GM19468 (cell line): ENCODE measurements around the gene TMEM235.

ENCODE experiments used
- ATAC-seq: cut with Tn5 transposase; IDR thresholded peaks from one replicate; pipeline ENCODE4 v1.9.1; 2021; ENCODE audit warnings: mild to moderate bottlenecking, moderate library complexity, moderate number of reproducible peaks; ENCODE audit not compliant: unreplicated experiment; ENCODE audit errors: extremely low read depth

The TMEM235 gene

GRCh38 chr17:78230996-78231935, at the start of gene TMEM235:
Gene TMEM235, plus strand, starts transcription at chr17:78231631. Its CDS starts 393 bp downstream, at chr17:78232024.
- no peak for ATAC-seq

- ATAC-seq: no peak
Observed at GRCh38 chr17:78182504-78182903, 48.9 kb upstream of the TMEM235 start.

DNA sequence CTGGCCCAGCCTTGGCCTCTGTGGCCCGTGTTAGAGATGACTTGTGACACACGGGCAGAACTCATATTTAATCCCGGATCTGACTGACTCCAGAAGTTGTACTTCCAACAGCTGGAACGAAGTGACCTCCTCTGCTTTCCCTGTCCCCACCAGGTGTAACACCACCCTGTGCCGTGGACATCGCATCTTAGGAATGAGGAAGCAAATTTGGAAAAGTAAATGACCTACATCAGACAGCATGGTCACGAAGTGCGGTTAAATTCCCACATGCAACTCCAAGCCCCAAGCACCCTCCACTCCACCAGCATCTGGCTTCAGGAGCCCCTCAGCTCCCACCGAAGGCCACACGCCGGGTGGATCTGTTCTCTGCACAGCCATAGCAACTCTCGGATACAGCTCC, 47.5 kb upstream of the TMEM235 start:
- ATAC-seq: no peak

- no peak for ATAC-seq
Observed at GRCh38 chr17:78184351-78184750, 47.1 kb upstream of the TMEM235 start.

DNA sequence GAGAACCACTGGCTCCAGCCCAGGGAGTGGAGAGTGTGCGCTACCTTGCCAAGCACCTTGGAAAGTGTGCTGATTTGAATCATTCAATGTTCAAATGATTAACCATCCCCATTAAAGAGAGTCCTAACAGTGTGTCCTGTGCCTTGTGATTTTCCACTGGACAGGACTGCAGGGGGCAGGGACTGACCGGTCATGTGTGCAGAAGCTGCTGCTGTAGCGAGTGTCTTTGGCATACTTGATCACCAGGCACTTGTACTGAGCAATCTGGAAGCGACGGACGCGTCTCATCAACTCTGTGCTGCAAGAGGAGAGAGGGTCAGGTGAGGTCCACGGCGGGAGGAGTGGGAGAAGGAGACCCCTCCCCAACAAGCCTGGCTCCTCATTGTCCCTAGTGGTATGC, 46.6 kb upstream of the TMEM235 start:
- ATAC-seq: no peak

DNA sequence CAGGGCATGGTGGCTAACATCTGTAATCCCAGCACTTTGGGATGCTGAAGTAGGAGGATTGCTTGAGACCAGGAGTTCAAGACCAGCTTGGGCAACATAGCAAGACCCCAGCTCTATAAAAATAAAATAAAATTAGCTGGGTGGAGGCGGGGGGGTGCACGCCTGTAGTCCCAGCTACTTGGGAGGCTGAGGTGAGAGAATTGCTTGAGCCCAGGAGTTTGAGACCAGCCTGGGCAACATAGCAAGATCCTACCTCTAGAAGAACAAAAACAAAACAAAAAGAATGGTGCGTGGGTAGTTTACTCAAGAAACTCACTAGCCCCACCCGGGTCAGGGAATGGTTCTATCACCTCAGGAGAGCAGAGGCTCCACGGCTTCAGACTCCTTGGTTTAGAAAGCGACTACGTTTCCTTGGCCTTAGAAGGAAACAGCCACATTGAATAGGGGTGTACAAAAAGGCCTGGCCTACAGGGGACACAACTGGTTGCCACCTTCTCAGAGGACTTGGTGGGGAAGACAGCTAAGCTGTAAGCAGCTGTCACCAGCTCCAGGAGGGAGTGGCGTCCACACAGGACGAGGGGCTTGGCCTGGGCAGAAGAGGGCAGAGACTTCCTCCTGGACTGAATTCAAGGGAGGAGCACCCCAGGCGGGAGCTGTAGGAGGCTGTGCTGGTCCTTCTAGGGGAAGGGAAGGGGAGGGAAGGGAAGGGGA, 45.3 kb upstream of the TMEM235 start:
- no peak for ATAC-seq

DNA sequence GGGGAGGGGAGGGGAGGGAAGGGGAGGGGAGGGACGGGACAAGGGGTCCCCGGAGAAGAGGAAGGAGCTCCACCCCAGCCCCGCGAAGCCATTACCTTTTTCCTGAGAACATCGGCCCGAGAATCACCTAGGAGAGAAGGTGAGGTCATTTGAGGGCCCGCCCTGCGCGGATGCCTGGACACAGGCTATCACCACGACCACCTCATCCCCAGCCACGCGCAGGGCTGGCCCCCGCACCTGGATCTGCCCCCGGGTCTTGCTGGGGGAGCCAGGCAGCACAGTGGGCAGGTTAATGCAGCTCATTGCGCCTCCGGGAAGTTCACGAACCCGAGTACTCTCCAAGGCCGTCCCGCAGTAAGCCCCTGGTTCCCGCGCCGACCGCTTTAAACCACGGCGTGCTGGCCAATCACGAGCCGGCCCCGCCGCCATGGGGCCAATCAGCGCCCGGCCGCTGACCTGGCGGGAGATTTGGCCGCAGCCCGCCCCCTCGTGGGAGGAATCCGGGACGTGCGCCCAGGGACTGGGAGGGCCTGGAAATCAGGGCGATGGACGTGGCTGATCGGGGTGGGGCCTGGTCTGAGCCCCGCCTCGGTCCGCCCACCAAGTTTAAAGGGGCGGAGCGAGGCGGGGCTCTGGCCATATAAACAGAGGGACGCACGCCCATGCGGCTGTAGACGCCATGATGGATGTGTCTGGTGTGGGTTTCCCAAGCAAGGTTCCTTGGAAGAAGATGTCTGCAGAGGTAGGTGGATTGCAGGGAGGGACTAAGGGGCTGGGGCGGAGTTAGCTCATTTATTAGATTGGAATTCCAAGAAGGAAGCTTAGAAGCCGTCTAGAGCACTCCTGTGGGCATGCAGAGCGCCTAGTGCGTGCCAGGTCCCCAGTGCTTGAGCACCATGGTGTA, 44.5 kb upstream of the TMEM235 start, which contains the start of the genes AFMID and TK1:
TSS of gene AFMID (plus strand) at position 671 of the 904 bp plus-strand sequence. CDS start at position 680, 9 bp downstream.
TSS of gene TK1 (minus strand) at position 361 of the 904 bp plus-strand sequence. CDS start at position 303, 58 bp downstream.
- ATAC-seq: peak; percentile 85

DNA sequence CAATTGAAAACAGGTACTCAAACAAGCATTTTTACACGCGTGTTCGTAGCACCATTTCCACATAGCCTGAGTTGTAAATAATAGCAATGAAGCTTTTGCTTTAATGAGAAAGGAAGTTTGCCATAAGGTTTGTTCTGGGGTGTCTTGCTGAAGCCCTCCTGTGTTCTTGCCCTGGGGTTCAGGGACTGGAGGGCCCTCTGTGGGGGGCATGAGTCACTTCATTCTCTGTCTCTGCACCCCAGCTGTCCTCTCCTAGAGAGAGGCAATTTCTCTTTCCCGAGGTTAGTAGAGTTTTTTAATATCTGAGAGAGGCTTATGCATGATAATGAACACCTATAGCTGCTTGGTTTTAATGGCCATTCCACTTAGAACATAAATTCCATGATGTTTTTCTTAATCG, 34.7 kb upstream of the TMEM235 start:
- no peak for ATAC-seq

- ATAC-seq: no peak
Observed at GRCh38 chr17:78197147-78197832, 34.1 kb upstream of the TMEM235 start.

GRCh38 chr17:78200451-78200850, 31.0 kb upstream of the TMEM235 start:
- no peak for ATAC-seq

- ATAC-seq: no peak
Observed at GRCh38 chr17:78202666-78203065, 28.8 kb upstream of the TMEM235 start.

DNA sequence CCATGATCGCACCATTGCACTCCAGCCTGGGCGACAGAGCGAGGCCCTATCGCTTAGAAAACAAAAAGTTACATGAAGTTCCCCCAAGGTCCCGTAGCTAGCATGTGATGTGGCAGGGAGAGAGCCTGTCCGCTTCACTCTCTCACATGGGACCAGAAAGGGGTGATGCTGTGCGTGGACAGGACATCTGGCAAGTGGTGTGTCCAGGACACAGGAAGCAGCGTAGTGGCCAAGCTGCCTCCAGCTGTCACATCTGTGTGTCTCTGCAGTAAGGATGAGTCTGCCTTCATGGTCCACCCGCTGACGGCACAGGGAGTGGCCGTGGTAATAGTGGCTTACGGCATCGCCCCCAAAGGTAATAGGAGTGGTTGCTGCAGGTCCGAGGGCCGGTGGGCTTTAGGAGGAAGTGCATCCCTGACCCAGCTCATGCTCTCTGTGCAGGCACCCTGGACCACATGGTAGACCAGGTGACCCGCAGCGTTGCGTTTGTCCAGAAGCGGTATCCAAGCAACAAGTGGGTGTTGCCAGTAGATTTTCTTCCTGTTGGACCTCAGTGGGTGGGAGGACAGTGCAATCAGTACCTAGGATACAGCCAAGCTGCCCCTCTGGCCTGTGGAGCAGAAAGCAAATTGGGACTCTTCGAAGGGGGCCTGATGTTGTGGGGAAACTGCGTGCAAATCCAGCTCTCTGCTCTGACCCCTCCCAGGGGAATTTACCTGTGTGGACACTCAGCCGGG, 26.9 kb upstream of the TMEM235 start:
- no peak for ATAC-seq

DNA sequence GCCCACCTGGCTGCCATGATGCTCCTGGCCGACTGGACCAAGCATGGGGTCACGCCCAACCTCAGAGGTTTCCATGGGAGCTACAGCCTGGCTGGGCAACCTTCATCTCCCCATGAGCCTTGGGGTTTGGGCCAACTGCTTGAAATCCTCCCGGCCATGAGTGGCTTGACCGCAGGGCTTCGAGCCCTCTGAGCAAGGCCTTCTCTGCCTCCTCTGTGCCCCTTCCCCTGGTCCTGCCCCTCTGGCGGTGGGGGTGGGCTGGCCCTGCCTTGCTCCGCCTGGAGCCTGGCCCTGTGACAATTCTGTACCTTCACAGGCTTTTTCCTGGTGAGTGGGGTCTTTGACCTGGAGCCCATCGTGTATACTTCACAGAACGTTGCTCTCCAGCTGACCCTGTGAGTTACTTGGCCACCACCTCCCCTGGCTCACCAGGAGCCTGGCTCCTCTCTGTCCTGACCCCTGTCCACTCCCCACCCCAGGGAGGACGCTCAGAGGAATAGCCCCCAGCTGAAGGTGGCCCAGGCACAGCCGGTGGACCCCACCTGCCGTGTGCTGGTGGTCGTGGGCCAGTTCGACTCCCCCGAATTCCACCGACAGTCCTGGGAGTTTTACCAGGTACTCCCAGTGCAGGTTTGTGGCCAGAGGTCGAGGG, 26.2 kb upstream of the TMEM235 start:
- ATAC-seq: no peak

DNA sequence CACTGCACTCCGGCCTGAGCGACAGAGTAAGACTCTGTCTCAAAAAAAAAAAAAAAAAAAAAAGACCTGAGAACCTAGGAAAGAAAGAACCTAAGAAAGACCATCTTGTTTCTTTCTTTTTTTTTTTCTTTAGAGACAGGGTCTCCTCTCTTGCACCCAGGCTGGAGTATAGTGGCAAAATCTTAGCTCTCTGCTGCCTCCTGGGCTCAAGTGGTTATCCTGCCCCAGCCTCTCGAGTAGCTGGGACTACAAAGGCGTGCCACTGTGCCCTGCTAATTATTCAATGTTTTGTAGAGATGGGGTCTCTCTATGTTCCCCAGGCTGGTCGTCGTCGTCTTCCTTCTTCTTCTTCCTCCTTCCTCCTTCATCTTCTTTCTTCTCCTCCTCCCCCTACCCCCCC, 25.1 kb upstream of the TMEM235 start:
- no peak for ATAC-seq

- ATAC-seq: no peak
Observed at GRCh38 chr17:78208486-78208885, 22.9 kb upstream of the TMEM235 start.

GRCh38 chr17:78210111-78210510, 21.3 kb upstream of the TMEM235 start:
- no peak for ATAC-seq

GRCh38 chr17:78211032-78211431, 20.4 kb upstream of the TMEM235 start:
- ATAC-seq: no peak

- peak; percentile 32 for ATAC-seq
Observed at GRCh38 chr17:78214016-78214705, 17.3 kb upstream of the TMEM235 start, which contains the start of gene BIRC5. Gene BIRC5, plus strand, starts transcription at chr17:78214253. Its CDS starts 64 bp downstream, at chr17:78214317.
